NCI-H187 (cell line): ENCODE measurements around the gene CELF4.

ENCODE experiments used
- DNase-seq, 2 experiments: peaks; one replicate each; lab custom pipeline; 2025; lab: John Stamatoyannopoulos, UW

The CELF4 gene

GRCh38 chr18:37280701-37281393 is 284.8 kb downstream of the CELF4 start:
- no peak for DNase-seq

GRCh38 chr18:37277804-37278203 is 287.8 kb downstream of the CELF4 start:
- DNase-seq: no peak

DNA sequence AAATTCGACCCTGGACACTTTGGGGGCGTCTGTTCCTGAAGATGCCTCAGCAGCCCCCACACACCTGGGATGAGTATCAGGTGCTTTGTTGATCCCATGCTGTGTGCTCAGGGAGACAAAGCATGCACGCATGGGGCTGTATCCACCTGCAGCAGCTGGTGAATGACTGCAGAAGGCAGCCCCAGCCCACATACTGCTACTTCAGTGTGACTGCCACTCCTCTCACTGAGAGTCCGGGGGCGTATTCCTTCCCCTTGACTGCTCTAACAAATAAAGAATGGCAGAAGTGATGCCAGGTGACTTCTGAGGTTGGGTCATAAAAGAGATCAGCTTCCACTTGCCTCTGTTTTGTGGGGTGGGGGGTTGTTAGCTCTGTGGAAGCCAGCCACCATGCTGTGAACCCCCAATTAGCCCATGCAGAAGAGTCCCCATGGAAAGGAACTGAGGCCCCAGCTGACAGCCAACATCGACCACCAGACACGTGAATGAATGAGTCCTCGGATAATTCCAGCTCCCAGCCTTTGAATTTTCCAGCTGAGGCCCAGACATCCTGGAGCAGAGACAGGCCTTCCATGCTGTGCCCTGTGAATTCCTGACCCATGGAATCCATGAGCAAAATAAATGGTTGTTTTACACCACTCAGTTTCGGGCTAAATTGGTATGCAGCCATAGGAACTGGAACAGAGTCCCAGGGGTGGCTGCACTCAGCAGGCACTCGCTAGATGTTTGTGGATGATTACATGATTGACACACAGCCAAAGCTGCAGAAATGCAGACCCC is 289.3 kb downstream of the CELF4 start:
- no peak for DNase-seq

GRCh38 chr18:37275237-37275741 is 290.3 kb downstream of the CELF4 start:
- no peak for DNase-seq

DNA sequence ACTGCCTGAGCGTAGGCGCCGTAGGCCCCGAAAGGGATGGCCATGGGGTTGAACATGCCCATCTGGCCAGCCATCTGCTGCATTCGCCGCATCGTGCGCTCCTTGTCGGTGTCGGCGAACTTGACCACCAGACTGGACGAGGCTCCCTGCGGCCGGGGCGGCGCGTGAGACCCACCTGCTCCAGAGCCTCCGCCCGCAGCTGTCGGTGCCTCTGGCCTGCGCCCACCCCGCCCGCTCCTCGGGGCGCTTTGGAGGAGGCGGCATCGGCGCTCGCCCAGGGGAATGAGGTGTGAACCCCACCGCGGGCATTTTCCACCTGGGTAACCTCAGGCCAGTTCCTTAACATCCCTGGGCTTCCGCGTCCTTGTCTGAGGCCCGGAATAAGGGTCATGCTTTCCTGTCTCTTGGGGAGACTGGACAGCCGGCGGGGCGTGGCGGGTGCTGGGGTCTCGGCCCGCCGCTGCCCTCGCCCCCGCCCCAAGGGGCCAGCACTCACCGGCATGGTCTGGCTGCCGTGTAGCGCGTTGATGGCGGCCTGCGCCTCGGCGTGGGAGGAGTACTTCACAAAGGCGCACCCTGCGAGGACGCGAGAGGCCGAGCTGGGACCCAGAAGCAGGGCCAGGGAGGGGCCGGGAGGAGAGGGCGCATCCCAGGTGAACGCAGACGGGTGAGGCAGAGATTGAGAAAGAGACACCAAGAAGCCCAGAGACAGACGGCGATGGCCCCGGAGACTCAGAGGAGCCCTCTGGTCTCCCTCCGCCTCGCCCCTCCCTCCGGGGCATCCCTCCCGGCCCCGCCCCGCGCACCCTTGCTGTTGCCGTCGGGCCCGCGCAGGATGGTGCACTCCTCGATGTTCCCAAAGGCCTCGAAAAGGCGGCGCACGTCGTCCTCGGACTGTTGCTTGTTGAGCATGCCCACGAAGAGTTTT is 291.0 kb downstream of the CELF4 start:
- no peak for DNase-seq

DNA sequence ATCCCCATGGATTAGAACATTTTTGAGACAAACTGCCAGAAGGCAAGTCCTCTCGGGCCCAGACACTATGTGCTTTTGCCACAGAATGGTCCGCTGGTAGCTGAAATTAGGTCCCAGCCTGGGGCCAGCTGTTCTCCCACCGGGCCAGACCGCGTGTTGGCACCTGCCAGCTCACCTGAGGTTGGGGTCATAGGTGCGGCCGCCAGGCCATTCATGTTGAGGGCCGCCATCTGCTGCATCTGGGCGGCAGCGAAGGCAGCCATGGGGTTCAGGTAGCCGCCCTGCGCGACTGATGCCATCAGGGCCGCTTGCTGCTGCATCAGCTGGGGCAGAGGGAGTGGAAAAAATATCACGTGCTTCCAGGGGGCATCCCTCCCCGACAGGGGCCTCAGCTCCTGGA is 292.8 kb downstream of the CELF4 start:
- no peak for DNase-seq

GRCh38 chr18:37272226-37272625 is 293.4 kb downstream of the CELF4 start:
- no peak for DNase-seq

DNA sequence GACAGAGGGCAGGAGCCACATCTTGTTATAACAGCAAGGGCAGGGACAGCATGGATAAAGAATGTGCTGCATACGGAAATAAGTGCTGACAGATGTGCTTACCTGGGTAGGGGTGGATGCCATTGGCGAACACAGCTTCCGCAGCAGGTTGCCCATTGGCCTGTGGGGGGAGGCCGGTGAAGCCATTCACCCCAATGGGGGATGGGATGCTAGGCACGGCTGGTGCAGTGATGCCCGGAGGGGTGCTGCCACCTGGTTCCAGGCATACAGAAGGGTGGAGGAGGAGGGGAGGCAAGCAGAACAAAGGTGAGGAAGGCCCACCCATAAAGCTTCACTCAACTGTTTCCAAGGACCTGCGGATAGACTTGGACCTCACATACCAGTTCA is 294.9 kb downstream of the CELF4 start:
- no peak for DNase-seq

GRCh38 chr18:37270038-37270665 is 295.4 kb downstream of the CELF4 start:
- no peak for DNase-seq

GRCh38 chr18:37266290-37266689 is 299.3 kb downstream of the CELF4 start:
- no peak for DNase-seq

DNA sequence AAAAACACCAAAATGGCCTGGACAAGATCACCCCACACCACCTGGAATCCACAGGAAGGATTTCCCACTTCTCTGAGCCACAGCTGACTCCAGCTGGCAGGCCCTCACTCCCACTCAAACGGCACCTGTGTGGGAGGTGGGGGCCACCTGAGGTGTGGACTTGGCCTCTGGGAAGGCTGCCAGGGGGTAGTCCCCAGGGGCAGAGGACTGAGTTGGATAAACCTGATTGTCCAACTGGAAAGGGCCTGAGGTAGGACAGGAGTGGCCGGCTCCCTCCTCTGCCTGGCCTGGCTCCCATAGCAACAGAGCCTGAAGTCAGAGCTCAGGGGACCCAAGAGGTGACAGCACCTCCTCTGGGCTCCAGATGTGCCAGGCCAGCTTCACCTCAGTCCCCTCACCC is 300.2 kb downstream of the CELF4 start:
- no peak for DNase-seq

DNA sequence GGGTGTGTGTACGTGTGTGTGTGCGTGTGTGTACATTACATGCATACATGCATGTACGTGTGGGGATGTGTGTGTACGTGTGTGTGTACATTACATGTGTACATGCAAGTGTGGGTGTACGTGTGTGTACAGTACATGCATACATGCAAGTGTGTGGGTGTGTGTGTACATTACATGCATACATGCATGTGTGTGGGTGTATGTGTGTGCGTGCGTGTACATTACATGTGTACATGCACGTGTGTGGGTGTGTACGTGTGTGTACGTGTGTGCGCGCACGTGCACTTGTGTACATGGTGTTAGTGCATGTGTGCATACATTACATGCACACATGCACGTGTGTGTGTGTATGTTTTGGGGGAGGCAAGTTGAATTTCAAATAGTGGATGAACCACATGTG is 300.6 kb downstream of the CELF4 start:
- DNase-seq: no peak

DNA sequence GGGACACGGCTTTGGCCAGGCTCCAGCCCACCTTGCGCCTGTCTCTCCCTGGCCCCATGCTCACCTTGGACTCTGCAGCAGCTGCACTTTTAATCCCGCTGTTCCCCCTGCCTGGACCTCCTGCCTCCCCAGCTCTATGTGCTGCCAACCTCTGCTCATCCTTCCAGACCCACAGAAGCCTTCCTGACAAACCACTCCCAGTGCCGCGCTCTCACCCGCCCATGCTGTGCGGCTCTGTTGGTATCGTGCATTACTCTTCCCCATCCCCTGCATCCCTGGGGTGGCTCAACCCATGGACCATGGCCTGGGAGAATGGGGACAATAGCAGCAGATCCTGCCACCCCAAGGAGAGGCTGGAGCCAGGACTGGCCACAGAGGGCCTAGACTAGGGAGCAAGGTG is 303.6 kb downstream of the CELF4 start:
- no peak for DNase-seq

- DNase-seq: no peak
Measured at GRCh38 chr18:37261246-37261840, 304.3 kb downstream of the CELF4 start.

- DNase-seq: no peak
Measured at GRCh38 chr18:37260367-37261093, 305.1 kb downstream of the CELF4 start.

DNA sequence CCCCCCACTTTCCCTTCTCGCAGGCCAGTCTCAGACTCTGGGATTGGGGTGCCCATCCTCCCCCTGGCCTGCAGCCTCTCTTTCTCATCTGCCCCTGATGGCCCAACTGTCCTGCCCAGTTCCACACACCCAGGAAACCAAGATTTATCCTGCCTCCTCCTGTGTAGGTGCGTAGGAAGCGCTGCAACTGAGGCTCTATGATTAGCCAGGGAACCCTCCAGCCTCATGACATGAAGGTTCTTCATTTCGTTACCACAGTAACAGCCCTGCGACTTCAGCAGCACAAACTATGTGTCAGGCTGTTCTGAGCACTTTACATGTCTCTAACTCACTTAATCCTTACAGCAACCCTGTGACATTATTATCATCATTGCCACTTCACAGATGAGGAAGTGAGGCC is 305.9 kb downstream of the CELF4 start:
- no peak for DNase-seq

- no peak for DNase-seq
Measured at GRCh38 chr18:37258819-37259218, 306.8 kb downstream of the CELF4 start.

- DNase-seq: no peak
Measured at GRCh38 chr18:37258131-37258530, 307.5 kb downstream of the CELF4 start.

GRCh38 chr18:37254973-37255372 is 310.6 kb downstream of the CELF4 start:
- no peak for DNase-seq

DNA sequence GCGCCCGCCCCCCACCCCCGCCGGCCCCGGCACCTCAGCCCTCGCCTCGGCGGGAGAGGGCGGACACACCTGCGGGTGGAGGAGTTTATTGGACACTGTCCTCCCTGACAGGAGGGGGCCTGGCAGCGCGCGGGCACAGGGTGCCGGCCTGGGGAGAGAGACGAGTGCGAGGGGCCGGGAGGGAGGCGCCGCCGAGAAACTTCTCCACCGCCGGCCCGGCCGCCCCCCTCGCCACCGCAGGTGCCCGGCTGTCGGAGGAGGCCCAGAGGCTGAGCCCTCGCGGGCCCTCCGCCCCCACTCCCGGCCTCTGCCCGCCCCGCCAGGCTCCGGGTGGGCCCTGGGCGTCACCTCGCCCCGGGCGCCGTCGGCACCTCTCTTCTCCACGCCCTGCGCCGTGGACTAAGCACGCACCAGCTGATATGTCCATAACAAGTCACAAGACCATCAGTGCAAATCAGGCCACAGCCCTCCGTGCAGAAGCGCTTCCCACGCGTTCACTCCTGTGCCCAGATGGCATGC is 311.3 kb downstream of the CELF4 start:
- no peak for DNase-seq
